ENCODE data around the gene PIM1. TPM values are rescaled to one million over a fixed set of nuclear protein-coding genes. Genes with fewer than 3 reads are reported as not detected.
A peak's percentile ranks its signal among the peaks of the same experiment; 100 is the strongest.

The PIM1 gene
- total and polyA plus RNA-seq, 9 donors: 8.7 to 32.2 (median 21.6) TPM

DNA sequence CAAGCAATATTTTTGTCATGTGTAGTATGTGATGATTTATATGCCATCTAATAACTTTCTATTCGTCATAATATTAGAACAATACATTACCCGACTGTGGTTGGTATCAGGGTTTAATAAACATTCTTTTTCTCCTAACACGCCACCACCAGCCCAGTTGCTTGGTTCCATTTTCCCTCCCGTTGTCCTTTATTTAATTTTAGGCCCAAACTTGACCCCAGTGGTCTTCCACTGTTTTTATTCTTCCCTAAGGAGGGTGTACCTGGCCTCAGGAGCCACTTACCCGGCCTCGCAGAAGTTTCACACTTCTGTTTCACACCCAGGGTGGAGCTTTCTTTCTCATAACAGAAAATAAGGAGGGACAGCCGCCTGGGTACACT, 33.1 kb upstream of the PIM1 start:
- WGBS (ENCODE audit: insufficient coverage): 100% methylated on average over 2 of the region's 7 CpGs
- no peaks in the 10 kb centered on the region for H3K9me3 ChIP-seq (replicated peaks; ENCODE audit: control insufficient read depth, low read depth, low read length)
- H3K27me3 ChIP-seq (ENCODE audit: control insufficient read depth, insufficient read depth, low read length): no peaks in the 10 kb centered on the region
- no peak overlapping the region for H3K4me3 ChIP-seq (ENCODE audit: low read length)
- H3K36me3 ChIP-seq (ENCODE audit: control insufficient read depth, insufficient read depth, low read length): no peaks in the 10 kb centered on the region
- peak overlapping the region; percentile 1 for H3K27ac ChIP-seq (ENCODE audit: low read length)
- H3K4me1 ChIP-seq (ENCODE audit: control insufficient read depth, insufficient read depth, low read length): peaks cover 34% of the 10 kb centered on the region
- no peak for DNase-seq

DNA sequence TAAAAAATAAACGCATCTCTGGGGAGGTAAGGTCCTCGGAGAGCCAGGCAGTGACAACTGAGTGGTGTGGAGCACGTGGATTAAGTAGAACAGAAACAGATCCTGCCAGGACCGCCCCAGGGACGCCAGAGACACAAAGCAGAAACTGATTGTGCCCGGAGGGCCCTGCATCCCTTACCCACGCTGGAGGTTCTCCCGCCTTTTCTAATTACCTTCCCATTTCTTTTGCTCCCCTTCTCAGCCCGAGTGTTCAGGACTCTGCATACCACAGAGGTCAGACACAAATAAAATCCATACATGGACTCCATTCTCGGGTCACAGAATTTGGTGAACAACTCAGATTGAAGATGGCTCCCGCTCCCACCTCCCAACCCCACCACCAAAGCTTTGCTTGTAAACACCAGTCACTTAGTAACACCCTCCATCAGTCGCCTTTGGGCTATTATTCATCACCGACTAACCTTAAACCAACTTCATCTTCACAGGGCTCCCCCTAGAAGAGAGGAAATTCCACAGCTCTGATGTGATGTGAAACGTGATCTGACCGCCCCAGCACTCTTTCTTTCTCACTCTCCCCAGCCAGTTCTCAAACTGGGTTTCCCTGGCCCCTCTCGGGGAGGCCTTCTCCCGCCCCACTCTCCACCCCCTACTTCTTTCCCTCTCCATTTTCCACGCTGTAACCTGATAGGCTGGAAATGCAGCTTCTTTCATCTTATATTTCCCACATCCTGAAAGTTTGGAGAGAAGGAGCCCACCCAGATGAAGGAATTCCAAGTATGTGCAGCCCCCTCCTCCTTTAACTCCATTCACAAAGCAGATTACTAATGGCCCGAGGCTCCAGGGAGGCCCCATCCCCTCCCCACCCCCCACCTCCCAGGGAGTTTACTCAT, 32.5 kb upstream of the PIM1 start:
- H3K9me3 ChIP-seq (replicated peaks; ENCODE audit: control insufficient read depth, low read depth, low read length): no peaks in the 10 kb centered on the region
- 20% methylated on average over 12 of the region's 19 CpGs for WGBS (ENCODE audit: insufficient coverage)
- no peaks in the 10 kb centered on the region for H3K36me3 ChIP-seq (ENCODE audit: control insufficient read depth, insufficient read depth, low read length)
- peaks cover 36% of the 10 kb centered on the region for H3K4me1 ChIP-seq (ENCODE audit: control insufficient read depth, insufficient read depth, low read length)
- H3K27me3 ChIP-seq (ENCODE audit: control insufficient read depth, insufficient read depth, low read length): no peaks in the 10 kb centered on the region
- DNase-seq: peak; percentile 90
- no peak overlapping the region for H3K4me3 ChIP-seq (ENCODE audit: low read length)
- H3K27ac ChIP-seq (ENCODE audit: low read length): peak overlapping the region; percentile 16

DNA sequence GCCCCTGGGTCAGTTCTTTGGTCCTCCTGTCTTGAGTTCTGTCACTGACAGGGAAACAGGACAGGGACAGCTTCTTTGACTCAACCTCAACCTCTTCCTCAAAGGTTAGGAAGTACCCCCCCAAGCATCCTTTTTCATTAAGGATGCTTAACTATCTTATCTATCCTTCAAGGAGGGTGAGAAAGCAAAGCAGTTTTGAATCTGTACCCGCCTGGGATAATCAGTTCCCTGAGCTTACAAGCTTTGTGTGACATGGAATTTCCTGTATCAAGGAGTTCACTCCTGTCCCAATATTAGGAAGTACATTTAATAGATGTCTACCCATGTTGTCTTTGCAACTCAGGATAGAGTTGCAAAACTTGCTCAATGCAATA, 31.1 kb upstream of the PIM1 start:
- no peak overlapping the region for H3K4me3 ChIP-seq (ENCODE audit: low read length)
- peaks cover 36% of the 10 kb centered on the region for H3K4me1 ChIP-seq (ENCODE audit: control insufficient read depth, insufficient read depth, low read length)
- WGBS (ENCODE audit: insufficient coverage): no CpG with 5 or more reads among the region's 1 CpG
- no peak overlapping the region for H3K27ac ChIP-seq (ENCODE audit: low read length)
- H3K27me3 ChIP-seq (ENCODE audit: control insufficient read depth, insufficient read depth, low read length): no peaks in the 10 kb centered on the region
- H3K9me3 ChIP-seq (replicated peaks; ENCODE audit: control insufficient read depth, low read depth, low read length): no peaks in the 10 kb centered on the region
- no peaks in the 10 kb centered on the region for H3K36me3 ChIP-seq (ENCODE audit: control insufficient read depth, insufficient read depth, low read length)
- DNase-seq: no peak

DNA sequence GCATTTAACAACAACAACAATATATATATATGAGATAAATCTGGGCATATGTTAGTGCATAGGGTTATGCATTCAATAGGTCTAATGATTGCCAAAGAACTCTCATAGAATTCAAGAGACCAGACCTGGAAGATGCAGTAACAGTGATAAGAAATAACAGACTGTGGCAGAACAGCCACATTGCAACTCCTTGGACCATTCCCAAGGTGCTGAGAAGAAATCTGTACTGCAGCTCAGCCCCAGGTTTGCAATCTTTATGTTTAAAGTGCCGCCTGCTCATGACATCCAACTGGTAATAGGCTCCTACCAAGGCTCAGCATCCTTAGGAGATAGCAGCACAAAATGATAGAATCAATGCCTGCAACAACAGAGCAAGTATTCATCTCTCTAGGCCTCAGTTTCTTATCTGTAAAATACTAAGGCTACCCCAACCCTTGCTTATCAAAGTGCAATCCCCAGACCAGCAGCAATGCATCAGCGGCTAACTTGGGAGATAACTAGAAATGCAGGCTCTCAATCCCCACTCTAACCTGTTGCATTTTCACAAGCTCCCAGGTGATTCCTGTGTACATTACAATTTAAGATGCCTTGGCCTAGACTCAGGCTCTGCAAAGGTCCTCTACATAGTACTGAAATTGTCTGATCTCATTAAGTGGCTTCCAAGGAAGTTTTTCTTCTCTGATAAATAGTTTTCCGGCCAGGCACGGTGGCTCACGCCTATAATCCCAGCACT, 30.6 kb upstream of the PIM1 start:
- Histone ChIP-seq H3K4me1 (ENCODE audit: control insufficient read depth, insufficient read depth, low read length) (peaks cover 34% of the 10 kb centered on the region), H3K9me3 (replicated peaks; ENCODE audit: control insufficient read depth, low read depth, low read length) (no peaks in the 10 kb centered on the region), H3K27ac (ENCODE audit: low read length) (no peak overlapping the region), H3K4me3 (ENCODE audit: low read length) (no peak overlapping the region), H3K27me3 (ENCODE audit: control insufficient read depth, insufficient read depth, low read length) (no peaks in the 10 kb centered on the region), H3K36me3 (ENCODE audit: control insufficient read depth, insufficient read depth, low read length) (no peaks in the 10 kb centered on the region)
- 100% methylated on average over 1 of the region's 5 CpGs for WGBS (ENCODE audit: insufficient coverage)
- no peak for DNase-seq

DNA sequence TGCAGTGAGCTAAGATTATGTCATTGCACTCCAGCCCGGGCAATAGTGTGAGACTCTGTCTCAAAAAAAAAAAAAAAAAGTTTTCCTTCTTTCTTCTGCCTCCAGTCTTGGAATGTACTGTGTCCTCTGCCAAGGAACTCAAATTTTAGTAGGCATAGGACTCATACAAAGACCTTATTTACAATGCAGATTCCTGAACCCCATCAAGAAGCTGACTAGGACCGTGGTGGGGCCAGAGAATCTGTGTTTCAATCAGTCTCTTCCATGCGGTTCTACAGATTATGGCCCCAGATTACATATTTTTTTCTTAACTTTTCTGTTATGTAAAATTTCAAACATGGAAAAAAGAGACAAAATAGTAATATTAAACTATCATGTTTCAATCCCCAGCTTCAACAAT, 29.8 kb upstream of the PIM1 start:
- Histone ChIP-seq H3K4me1 (ENCODE audit: control insufficient read depth, insufficient read depth, low read length) (peaks cover 28% of the 10 kb centered on the region), H3K27ac (ENCODE audit: low read length) (no peak overlapping the region), H3K27me3 (ENCODE audit: control insufficient read depth, insufficient read depth, low read length) (no peaks in the 10 kb centered on the region), H3K9me3 (replicated peaks; ENCODE audit: control insufficient read depth, low read depth, low read length) (no peaks in the 10 kb centered on the region), H3K36me3 (ENCODE audit: control insufficient read depth, insufficient read depth, low read length) (no peaks in the 10 kb centered on the region), H3K4me3 (ENCODE audit: low read length) (no peak overlapping the region)
- WGBS (ENCODE audit: insufficient coverage): no CpG with 5 or more reads among the region's 3 CpGs
- no peak for DNase-seq

DNA sequence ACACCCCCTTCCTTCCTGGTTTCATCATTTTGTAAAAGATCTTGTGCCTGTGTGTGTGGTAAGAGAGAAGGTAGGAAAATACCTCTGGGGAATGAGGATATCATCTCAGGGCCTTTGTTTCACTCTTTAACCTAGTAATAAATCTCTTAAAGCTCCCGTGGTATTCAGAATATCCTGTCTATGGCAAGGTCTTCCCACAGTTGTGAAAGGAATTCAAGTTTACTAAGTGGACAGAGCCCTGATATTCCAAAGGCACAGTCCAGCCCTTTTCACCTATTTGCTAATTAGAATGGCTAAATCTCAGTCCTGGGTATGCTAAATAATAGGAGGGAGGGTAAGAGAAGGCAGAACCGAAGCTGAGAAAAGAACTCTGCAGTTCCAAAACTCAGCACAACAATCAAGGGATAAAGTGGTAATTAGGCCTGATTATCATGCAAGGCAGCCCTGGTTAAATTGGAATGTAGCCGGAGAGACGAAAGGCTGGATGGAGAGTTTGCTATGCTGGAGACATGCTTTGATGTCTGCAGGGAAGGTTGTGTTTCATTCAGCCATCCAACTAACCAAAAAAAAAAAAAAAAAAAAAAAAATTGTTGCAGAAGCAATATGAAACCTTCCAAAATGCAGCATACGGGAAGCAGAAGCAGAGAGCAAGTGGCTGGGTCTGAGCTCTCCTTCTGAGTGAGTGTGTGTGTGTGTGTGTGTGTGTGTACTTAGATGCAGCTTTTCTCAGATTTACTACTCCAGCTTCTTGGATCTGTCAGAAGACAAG, 28.5 kb upstream of the PIM1 start:
- WGBS (ENCODE audit: insufficient coverage): no CpG with 5 or more reads among the region's 5 CpGs
- Histone ChIP-seq H3K4me1 (ENCODE audit: control insufficient read depth, insufficient read depth, low read length) (peaks cover 28% of the 10 kb centered on the region), H3K36me3 (ENCODE audit: control insufficient read depth, insufficient read depth, low read length) (no peaks in the 10 kb centered on the region), H3K9me3 (replicated peaks; ENCODE audit: control insufficient read depth, low read depth, low read length) (no peaks in the 10 kb centered on the region), H3K27me3 (ENCODE audit: control insufficient read depth, insufficient read depth, low read length) (no peaks in the 10 kb centered on the region), H3K4me3 (ENCODE audit: low read length) (no peak overlapping the region), H3K27ac (ENCODE audit: low read length) (no peak overlapping the region)
- peak; percentile 90 for DNase-seq

DNA sequence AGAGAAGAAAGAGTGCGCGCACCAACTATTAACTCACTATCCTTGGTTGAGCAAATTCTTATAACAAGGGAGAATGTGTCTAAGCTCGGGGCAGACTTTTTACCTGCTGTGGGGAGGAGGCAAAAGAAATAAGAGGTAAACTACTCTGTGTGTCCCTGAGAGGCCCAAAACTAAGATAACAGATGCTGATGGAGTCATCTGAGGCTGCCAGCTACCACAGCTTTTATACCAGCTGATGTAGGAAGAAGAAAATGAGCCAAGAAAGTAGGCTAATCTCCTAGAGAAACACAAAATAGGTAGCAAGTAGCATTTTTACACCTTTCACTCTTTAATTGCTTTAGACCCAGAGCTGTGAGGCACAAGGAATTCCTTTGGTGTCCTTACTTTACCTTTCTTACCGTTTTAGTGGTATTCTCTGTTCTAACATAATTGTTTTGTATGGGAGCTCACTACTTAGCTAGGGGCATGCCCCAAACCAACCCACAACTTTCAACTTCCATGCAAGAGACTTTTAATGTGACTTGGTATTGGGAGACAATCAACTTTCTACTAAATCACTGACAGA, 27.8 kb upstream of the PIM1 start:
- H3K27me3 ChIP-seq (ENCODE audit: control insufficient read depth, insufficient read depth, low read length): no peaks in the 10 kb centered on the region

DNA sequence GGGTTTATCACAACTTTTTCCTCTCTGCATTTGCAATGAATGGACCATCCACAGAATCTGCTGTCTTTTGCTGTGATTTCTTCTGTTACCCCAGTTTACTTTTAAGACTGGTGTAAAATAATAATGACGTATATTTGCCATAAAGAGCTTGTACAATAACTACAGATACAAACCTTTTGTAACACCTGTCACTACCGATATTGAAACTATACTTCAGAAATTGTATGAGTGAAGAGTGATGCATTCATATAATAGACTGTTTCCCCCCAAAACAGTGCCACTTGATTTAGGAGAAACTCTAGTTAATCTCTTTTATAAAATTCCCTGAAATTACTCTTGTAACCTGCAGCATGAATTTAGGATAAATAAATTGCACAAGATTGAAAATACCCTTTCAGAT, 26.4 kb upstream of the PIM1 start:
- Histone ChIP-seq H3K4me1 (ENCODE audit: control insufficient read depth, insufficient read depth, low read length) (peaks cover 13% of the 10 kb centered on the region), H3K4me3 (ENCODE audit: low read length) (no peak overlapping the region), H3K27me3 (ENCODE audit: control insufficient read depth, insufficient read depth, low read length) (no peaks in the 10 kb centered on the region), H3K27ac (ENCODE audit: low read length) (peak overlapping the region; percentile 74), H3K9me3 (replicated peaks; ENCODE audit: control insufficient read depth, low read depth, low read length) (no peaks in the 10 kb centered on the region), H3K36me3 (ENCODE audit: control insufficient read depth, insufficient read depth, low read length) (no peaks in the 10 kb centered on the region)
- no peak for DNase-seq
- no CpG with 5 or more reads among the region's 2 CpGs for WGBS (ENCODE audit: insufficient coverage)

More for the DNA sequence above, 27.8 kb upstream of the PIM1 start:
- no peaks in the 10 kb centered on the region for H3K9me3 ChIP-seq (replicated peaks; ENCODE audit: control insufficient read depth, low read depth, low read length)
- DNase-seq: no peak
- no CpG with 5 or more reads among the region's 4 CpGs for WGBS (ENCODE audit: insufficient coverage)
- no peak overlapping the region for H3K4me3 ChIP-seq (ENCODE audit: low read length)
- H3K36me3 ChIP-seq (ENCODE audit: control insufficient read depth, insufficient read depth, low read length): no peaks in the 10 kb centered on the region
- peaks cover 25% of the 10 kb centered on the region for H3K4me1 ChIP-seq (ENCODE audit: control insufficient read depth, insufficient read depth, low read length)
- peak overlapping the region; percentile 45 for H3K27ac ChIP-seq (ENCODE audit: low read length)

DNA sequence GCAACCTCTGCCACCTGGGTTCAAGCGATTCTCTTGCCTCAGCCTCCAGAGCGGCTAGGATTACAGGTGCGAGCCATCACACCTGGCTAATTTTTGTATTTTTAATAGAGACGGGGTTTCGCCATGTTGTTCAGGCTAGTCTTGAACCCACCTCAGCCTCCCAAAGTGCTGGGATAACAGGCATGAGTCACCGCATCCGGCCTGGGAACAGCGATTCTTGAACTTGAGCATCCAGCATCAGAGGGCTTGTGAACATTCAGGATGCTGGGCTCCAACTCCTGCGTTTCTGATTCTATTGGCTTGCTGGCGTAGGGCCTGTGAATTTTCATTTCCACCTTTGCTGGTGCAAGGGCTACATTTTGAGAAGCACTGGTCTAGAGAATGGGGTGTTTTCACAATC, 24.5 kb upstream of the PIM1 start:
- no peak overlapping the region for H3K27ac ChIP-seq (ENCODE audit: low read length)
- H3K4me3 ChIP-seq (ENCODE audit: low read length): no peak overlapping the region
- no peaks in the 10 kb centered on the region for H3K27me3 ChIP-seq (ENCODE audit: control insufficient read depth, insufficient read depth, low read length)
- H3K36me3 ChIP-seq (ENCODE audit: control insufficient read depth, insufficient read depth, low read length): no peaks in the 10 kb centered on the region
- H3K4me1 ChIP-seq (ENCODE audit: control insufficient read depth, insufficient read depth, low read length): peaks cover 15% of the 10 kb centered on the region
- 93% methylated on average over 6 of the region's 10 CpGs for WGBS (ENCODE audit: insufficient coverage)
- H3K9me3 ChIP-seq (replicated peaks; ENCODE audit: control insufficient read depth, low read depth, low read length): no peaks in the 10 kb centered on the region
- no peak for DNase-seq

DNA sequence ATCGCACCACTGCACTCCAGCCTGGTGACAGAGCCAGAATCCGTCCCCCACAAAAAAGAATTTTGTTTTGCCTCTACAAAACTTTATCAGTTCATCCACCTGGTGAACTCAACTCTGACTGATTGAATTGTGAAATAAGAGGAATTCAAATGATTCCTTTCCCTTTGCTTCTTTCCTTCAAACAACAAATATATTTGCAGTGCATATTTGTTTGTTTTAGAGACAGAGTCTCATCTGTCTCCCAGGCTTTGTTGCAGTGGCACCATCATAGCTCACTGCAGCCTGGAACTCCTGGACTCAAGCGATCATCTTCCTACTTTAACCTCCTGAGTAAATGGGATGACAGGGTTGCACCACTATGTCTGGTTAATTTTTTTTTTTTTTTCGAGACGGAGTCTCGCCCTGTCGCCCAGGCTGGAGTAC, 23.2 kb upstream of the PIM1 start:
- no peaks in the 10 kb centered on the region for H3K36me3 ChIP-seq (ENCODE audit: control insufficient read depth, insufficient read depth, low read length)
- H3K4me1 ChIP-seq (ENCODE audit: control insufficient read depth, insufficient read depth, low read length): peaks cover 11% of the 10 kb centered on the region
- no peak overlapping the region for H3K27ac ChIP-seq (ENCODE audit: low read length)
- no peak overlapping the region for H3K4me3 ChIP-seq (ENCODE audit: low read length)
- 95% methylated on average over 4 of the region's 7 CpGs for WGBS (ENCODE audit: insufficient coverage)
- H3K9me3 ChIP-seq (replicated peaks; ENCODE audit: control insufficient read depth, low read depth, low read length): no peaks in the 10 kb centered on the region
- no peak for DNase-seq
- H3K27me3 ChIP-seq (ENCODE audit: control insufficient read depth, insufficient read depth, low read length): no peaks in the 10 kb centered on the region
